Gastrocnemius medialis (tissue), 4 donors: ENCODE results near the gene SALL3.

ENCODE experiments used
- CTCF ChIP-seq, 5 experiments: fragments of 450-650 bp in 3 of 5; fragments of 200-600 bp in 2 of 5; sonication (generic) in 2 of 5; IDR thresholded peaks in 4 of 5; conservative IDR thresholded peaks in 1 of 5; 1 replicate in 4 of 5; 2 replicates in 1 of 5; pipeline ENCODE4 v1.5.1; 2016 to 2019; ENCODE audit warnings: antibody characterized with exemption in 5 of 5, mild to moderate bottlenecking in 3 of 5, moderate library complexity in 3 of 5
- POLR2A ChIP-seq, 2 donors: fragments of 450-650 bp; IDR thresholded peaks; one replicate each; pipeline ENCODE4 v1.6.1; 2017; ENCODE audit warnings: antibody characterized with exemption in 2 of 2, mild to moderate bottlenecking in 2 of 2, moderate library complexity in 2 of 2

GRCh38 chr18:78973357-78974083 is 6.1 kb upstream of the SALL3 start:
- TF ChIP-seq POLR2A (IDR thresholded peaks at IDR 0.05) (no peak), CTCF (IDR thresholded peaks at IDR 0.05 in 4 of 5, conservative IDR thresholded peaks at IDR 0.05 in 1 of 5) (no peak)
